GM18909 (cell line): Measurements from ENCODE around the gene PDAP1.
A peak's percentile ranks its signal among the peaks of the same experiment; 100 is the strongest.
"Not testable (repeated sequence)": the region's sequence is repeated elsewhere in the genome, so short reads cannot be mapped to it uniquely, and the experiment has no call there.

Experiments
- ATAC-seq: cut with Tn5 transposase; IDR thresholded peaks from one replicate; pipeline ENCODE4 v1.9.1; 2021; ENCODE audit warnings: mild to moderate bottlenecking; ENCODE audit not compliant: unreplicated experiment, poor library complexity

Gene PDAP1

GRCh38 chr7:99397297-99397983, 11.0 kb downstream of the PDAP1 start:
- no peak for ATAC-seq

GRCh38 chr7:99396418-99397296, 11.7 kb downstream of the PDAP1 start:
- ATAC-seq, result no peak

GRCh38 chr7:99395616-99396327, 12.6 kb downstream of the PDAP1 start:
- no peak for ATAC-seq

GRCh38 chr7:99394188-99394502, 14.3 kb downstream of the PDAP1 start:
- no peak for ATAC-seq

- ATAC-seq, result no peak
Observed at GRCh38 chr7:99393355-99394187, 14.8 kb downstream of the PDAP1 start.

- ATAC-seq, result peak; percentile 44
Observed at GRCh38 chr7:99392659-99393354, 15.6 kb downstream of the PDAP1 start.

GRCh38 chr7:99392046-99392445, 16.4 kb downstream of the PDAP1 start:
- no peak for ATAC-seq

- no peak for ATAC-seq
Observed at GRCh38 chr7:99390941-99391602, 17.3 kb downstream of the PDAP1 start.

GRCh38 chr7:99389772-99390171, 18.6 kb downstream of the PDAP1 start:
- no peak for ATAC-seq

GRCh38 chr7:99387912-99388311, 20.5 kb downstream of the PDAP1 start:
- ATAC-seq, result no peak

GRCh38 chr7:99387239-99387635, 21.2 kb downstream of the PDAP1 start:
- not testable (repeated sequence) for ATAC-seq

GRCh38 chr7:99386584-99387238, 21.7 kb downstream of the PDAP1 start:
- no peak for ATAC-seq

GRCh38 chr7:99385564-99385963, 22.8 kb downstream of the PDAP1 start:
- no peak for ATAC-seq

GRCh38 chr7:99384523-99384922, 23.9 kb downstream of the PDAP1 start:
- ATAC-seq, result no peak

- no peak for ATAC-seq
Observed at GRCh38 chr7:99383791-99384370, 24.5 kb downstream of the PDAP1 start.

- no peak for ATAC-seq
Observed at GRCh38 chr7:99383203-99383602, 25.2 kb downstream of the PDAP1 start.

GRCh38 chr7:99381664-99382075, 26.7 kb downstream of the PDAP1 start:
- no peak for ATAC-seq
